Mesendoderm (in vitro differentiated cells): ENCODE results near the gene PRR15L.
A peak's percentile ranks its signal among the peaks of the same experiment; 100 is the strongest.

Source experiments
- DNase-seq: peaks from one replicate; pipeline ENCODE4 v3.0.0; 2013
- H2AK5ac ChIP-seq: 2 replicates; pipeline ENCODE4 v1.6.1; 2013; ENCODE audit warnings: low read length, inconsistent platforms
- H2BK120ac ChIP-seq: 2 replicates; pipeline ENCODE4 v1.6.1; 2013; ENCODE audit warnings: low read depth, mild to moderate bottlenecking, low read length, moderate library complexity, mixed read lengths
- H2BK15ac ChIP-seq: replicated peaks from 2 replicates; pipeline ENCODE4 v1.6.1; 2013; ENCODE audit warnings: low read depth, mild to moderate bottlenecking, moderate library complexity
- H2BK5ac ChIP-seq: 2 replicates; pipeline ENCODE4 v1.6.1; 2013; ENCODE audit warnings: low read length, inconsistent platforms
- H3K18ac ChIP-seq: 2 replicates; pipeline ENCODE4 v1.6.1; 2013; ENCODE audit warnings: mild to moderate bottlenecking, low read length, mixed read lengths
- H3K23ac ChIP-seq: one replicate; pipeline ENCODE4 v1.6.1; 2013; ENCODE audit warnings: low read length
- H3K27ac ChIP-seq: 2 replicates; pipeline ENCODE4 v1.5.1; 2013; ENCODE audit warnings: low read depth, mild to moderate bottlenecking, inconsistent platforms, low read length, moderate library complexity
- H3K27me3 ChIP-seq: 2 replicates; pipeline ENCODE4 v1.6.1; 2013; ENCODE audit warnings: low read length, control low read depth, mild to moderate bottlenecking, inconsistent platforms; ENCODE audit not compliant: insufficient read depth, poor library complexity
- H3K36me3 ChIP-seq: 2 replicates; pipeline ENCODE4 v1.6.1; 2013; ENCODE audit warnings: low read length, inconsistent platforms; ENCODE audit not compliant: control insufficient read depth, insufficient read depth
- H3K4ac ChIP-seq: one replicate; pipeline ENCODE4 v1.6.1; 2013; ENCODE audit warnings: low read depth, mild to moderate bottlenecking, low read length, moderate library complexity
- H3K4me1 ChIP-seq: 2 replicates; pipeline ENCODE4 v1.6.1; 2013; ENCODE audit warnings: low read depth, low read length, inconsistent platforms; ENCODE audit not compliant: control insufficient read depth
- H3K4me2 ChIP-seq: 2 replicates; pipeline ENCODE4 v1.6.1; 2013; ENCODE audit warnings: low read length
- H3K4me3 ChIP-seq: 2 replicates; pipeline ENCODE4 v1.5.1; 2013; ENCODE audit warnings: mild to moderate bottlenecking, low read length
- H3K56ac ChIP-seq: one replicate; pipeline ENCODE4 v1.6.1; 2013; ENCODE audit warnings: low read length
- H3K79me1 ChIP-seq: 2 replicates; pipeline ENCODE4 v1.6.1; 2013; ENCODE audit warnings: low read length, inconsistent platforms
- H3K79me2 ChIP-seq: 2 replicates; pipeline ENCODE4 v1.6.1; 2013; ENCODE audit warnings: mild to moderate bottlenecking, low read length; ENCODE audit not compliant: control insufficient read depth, insufficient read depth
- H3K9ac ChIP-seq: 2 replicates; pipeline ENCODE4 v1.6.1; 2013; ENCODE audit warnings: low read length, inconsistent platforms
- H4K5ac ChIP-seq: one replicate; pipeline ENCODE4 v1.6.1; 2013; ENCODE audit warnings: low read length
- H4K8ac ChIP-seq: one replicate; pipeline ENCODE4 v1.6.1; 2013; ENCODE audit warnings: low read depth, mild to moderate bottlenecking, control low read depth, low read length, moderate library complexity
- WGBS: extraction: QIAGEN DNeasy Blood & Tissue Kit; methylation state at CpG from one replicate; pipeline ENCODE4 v1.1.7; 2013; ENCODE audit warnings: low lambda C conversion rate, missing lambda C conversion rate; ENCODE audit not compliant: insufficient coverage; ENCODE audit errors: extremely low coverage; 5-methylcytosine and 5-hydroxymethylcytosine counted together

Gene PRR15L

DNA sequence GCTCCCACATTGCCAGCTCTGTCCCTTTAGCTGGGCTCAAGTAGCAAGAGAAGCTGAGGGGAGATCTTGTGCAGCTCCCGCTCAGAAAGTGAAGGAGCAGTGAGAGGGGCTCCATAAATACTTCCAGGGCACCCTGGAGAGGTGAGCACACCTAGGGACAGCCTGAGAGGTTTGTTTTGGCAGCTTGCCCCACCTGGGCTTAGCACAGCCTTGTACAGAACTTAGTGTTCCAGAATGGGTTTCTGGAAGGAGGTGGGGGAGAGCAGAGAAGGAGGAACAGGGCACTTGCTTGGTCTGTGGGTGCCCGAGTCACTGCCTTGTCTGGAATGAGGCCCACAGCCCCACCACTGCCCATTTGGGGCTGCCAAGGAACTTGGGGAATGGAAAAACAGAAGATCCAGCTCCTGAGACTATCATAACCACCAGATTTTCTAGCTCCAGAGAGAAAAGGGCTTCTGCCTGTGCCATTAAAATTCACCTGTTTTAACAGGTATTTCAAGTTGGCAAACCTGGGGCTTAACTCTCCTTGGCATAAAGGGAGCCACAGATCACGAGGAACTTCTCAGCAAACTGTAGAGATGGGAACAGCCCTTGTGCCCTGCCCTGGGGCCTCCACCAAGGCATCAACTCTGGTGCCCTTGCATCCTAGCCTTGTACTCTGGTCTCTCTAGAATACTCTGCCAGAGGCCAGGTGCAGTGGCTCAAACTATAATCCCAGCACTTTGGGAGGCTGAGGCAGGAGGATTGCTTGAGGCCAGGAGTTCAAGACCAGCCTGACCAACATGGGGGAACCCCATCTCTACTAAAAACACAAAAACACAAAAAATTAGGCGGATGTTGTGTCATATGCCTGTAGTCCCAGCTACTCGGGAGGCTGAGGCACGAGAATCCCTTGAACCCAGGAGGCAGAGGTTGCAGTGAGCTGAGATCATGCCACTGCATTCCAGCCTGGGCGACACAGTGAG is 1.9 kb downstream of the PRR15L start:
- Histone ChIP-seq H3K4ac (no peak overlapping the region), H3K4me3 (no peak overlapping the region), H2BK120ac (no peak overlapping the region), H3K27ac (no peak overlapping the region), H3K56ac (no peak overlapping the region), H2AK5ac (no peak overlapping the region), H2BK15ac (no peak overlapping the region), H3K9ac (no peak overlapping the region), H3K36me3 (no peaks in the 10 kb centered on the region), H3K79me2 (no peaks in the 10 kb centered on the region), H3K27me3 (no peaks in the 10 kb centered on the region), H4K8ac (no peak overlapping the region), H3K4me1 (peaks cover 2% of the 10 kb centered on the region), H3K23ac (no peak overlapping the region), H3K79me1 (no peaks in the 10 kb centered on the region), H4K5ac (no peak overlapping the region), H3K4me2 (no peak overlapping the region), H3K18ac (no peak overlapping the region), H2BK5ac (no peak overlapping the region)
- no CpG with 5 or more reads among the region's 7 CpGs for WGBS
- no peak for DNase-seq

DNA sequence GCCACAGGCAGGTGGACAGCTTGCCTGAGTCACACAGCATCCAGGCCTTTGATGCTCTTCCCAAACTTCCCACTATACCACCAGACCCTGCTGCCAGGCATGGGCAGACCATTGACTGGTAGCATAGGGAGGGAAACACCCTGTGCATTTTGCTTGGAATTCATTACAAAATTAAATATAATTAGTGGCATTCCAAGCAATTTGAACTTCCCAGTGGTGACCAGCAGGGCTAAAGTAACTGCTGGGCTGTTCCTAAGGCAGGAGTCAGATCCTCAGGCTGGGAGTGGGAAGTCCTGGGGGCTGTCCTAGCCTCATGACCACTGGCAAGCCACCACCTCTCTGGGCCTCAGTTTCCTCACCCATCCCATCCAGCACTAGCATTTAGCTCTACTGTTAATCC is 3.8 kb downstream of the PRR15L start:
- no peak overlapping the region for H2AK5ac ChIP-seq
- no peaks in the 10 kb centered on the region for H3K36me3 ChIP-seq
- H3K79me1 ChIP-seq, result no peaks in the 10 kb centered on the region
- no peak overlapping the region for H3K27ac ChIP-seq
- no peak overlapping the region for H4K5ac ChIP-seq
- no peak overlapping the region for H3K23ac ChIP-seq
- no peak overlapping the region for H3K4me3 ChIP-seq
- no peak overlapping the region for H2BK15ac ChIP-seq
- no peak overlapping the region for H3K56ac ChIP-seq
- no peaks in the 10 kb centered on the region for H3K79me2 ChIP-seq
- no peak overlapping the region for H3K9ac ChIP-seq
- H3K27me3 ChIP-seq, result no peaks in the 10 kb centered on the region
- DNase-seq, result no peak
- no peak overlapping the region for H3K4ac ChIP-seq
- no peak overlapping the region for H2BK5ac ChIP-seq
- H3K4me2 ChIP-seq, result no peak overlapping the region
- H4K8ac ChIP-seq, result no peak overlapping the region
- H2BK120ac ChIP-seq, result no peak overlapping the region
- peaks cover 4% of the 10 kb centered on the region for H3K4me1 ChIP-seq
- no peak overlapping the region for H3K18ac ChIP-seq

DNA sequence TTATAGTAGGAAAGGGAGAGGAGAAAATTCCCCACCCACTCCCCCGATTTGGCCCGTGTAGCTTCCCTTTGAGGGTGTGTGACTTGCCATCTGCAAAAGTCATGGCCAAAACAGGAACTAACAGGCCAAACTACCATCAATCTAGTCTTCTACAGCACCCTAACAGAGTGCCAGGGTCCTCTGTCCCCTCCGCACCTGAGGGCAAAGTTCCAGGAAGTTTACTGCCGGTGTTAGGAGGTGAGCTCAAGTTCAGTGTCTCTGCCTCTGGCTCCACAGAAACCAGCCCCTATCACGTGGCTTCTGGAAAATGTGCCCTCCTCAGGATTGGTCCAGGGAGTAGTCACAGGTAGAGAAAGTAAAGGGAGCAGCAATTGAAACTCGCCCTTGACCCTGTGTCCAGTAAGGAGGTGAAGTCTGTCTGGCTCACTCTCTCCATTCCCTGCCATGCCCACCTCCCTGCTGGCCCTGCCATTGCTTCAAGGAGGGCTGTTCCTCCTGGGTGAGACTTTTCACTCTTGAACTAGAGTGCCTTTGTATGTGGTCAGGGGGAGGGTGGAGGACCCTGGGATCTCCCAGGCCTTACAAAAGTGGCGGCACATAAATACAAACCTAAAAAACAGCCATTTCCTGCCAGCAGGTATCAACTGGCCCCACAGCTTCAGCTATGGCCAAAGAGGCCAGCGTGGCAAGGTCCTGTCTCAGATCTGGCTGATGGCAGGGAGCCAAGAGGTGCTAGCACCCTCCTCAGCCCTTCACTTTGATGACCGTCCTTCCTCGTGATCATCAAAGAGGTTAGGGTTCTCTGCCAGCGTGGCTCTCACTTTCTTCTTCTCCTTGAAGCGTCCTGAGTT is 5.3 kb downstream of the PRR15L start:
- WGBS, result no CpG with 5 or more reads among the region's 12 CpGs
- no peak overlapping the region for H3K23ac ChIP-seq
- no peak overlapping the region for H3K18ac ChIP-seq
- no peak overlapping the region for H2BK15ac ChIP-seq
- H3K79me2 ChIP-seq, result no peaks in the 10 kb centered on the region
- H3K27me3 ChIP-seq, result no peaks in the 10 kb centered on the region
- no peak overlapping the region for H2BK120ac ChIP-seq
- H3K4ac ChIP-seq, result no peak overlapping the region
- H3K4me2 ChIP-seq, result no peak overlapping the region
- H3K4me3 ChIP-seq, result no peak overlapping the region
- no peaks in the 10 kb centered on the region for H3K36me3 ChIP-seq
- H4K8ac ChIP-seq, result no peak overlapping the region
- no peak overlapping the region for H3K9ac ChIP-seq
- H3K27ac ChIP-seq, result no peak overlapping the region
- H3K79me1 ChIP-seq, result no peaks in the 10 kb centered on the region
- H3K56ac ChIP-seq, result no peak overlapping the region
- H2AK5ac ChIP-seq, result no peak overlapping the region
- DNase-seq, result no peak
- H4K5ac ChIP-seq, result no peak overlapping the region
- H3K4me1 ChIP-seq, result peaks cover 2% of the 10 kb centered on the region
- no peak overlapping the region for H2BK5ac ChIP-seq

- Histone ChIP-seq H3K56ac (no peak overlapping the region), H3K4me2 (no peak overlapping the region), H3K23ac (no peak overlapping the region), H3K4me1 (peaks cover 2% of the 10 kb centered on the region), H4K5ac (no peak overlapping the region), H2BK120ac (no peak overlapping the region), H3K9ac (no peak overlapping the region), H3K36me3 (no peaks in the 10 kb centered on the region), H3K4ac (no peak overlapping the region), H2AK5ac (no peak overlapping the region), H3K4me3 (no peak overlapping the region), H3K18ac (no peak overlapping the region), H3K79me2 (no peaks in the 10 kb centered on the region), H3K27me3 (no peaks in the 10 kb centered on the region), H3K27ac (no peak overlapping the region), H4K8ac (no peak overlapping the region), H2BK15ac (no peak overlapping the region), H3K79me1 (no peaks in the 10 kb centered on the region), H2BK5ac (no peak overlapping the region)
- DNase-seq, result no peak
- WGBS, result no CpG with 5 or more reads among the region's 4 CpGs
Measured at GRCh38 chr17:47950448-47950847, 7.2 kb downstream of the PRR15L start.

DNA sequence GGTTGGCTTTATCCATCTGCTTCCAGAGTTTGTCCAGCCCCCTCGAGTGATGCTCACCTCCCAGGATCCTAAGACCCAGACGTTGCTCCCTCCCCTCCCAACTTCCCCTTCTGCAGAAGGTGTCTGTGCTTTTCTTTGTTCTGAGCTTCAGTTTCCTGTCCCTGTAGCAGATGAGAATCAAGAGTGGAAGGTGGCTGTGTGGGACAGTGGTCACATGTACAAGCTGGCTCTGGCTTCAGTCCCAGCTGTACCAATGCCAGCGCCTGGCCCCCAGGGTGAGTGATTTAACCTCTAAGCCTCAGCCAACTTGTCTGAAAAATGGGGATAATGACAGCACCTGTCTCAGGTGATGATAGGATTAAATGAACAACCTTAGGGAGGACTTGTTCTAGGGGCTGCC is 7.7 kb downstream of the PRR15L start:
- Histone ChIP-seq H3K27ac (no peak overlapping the region), H3K36me3 (no peaks in the 10 kb centered on the region), H3K4me3 (no peak overlapping the region), H2BK120ac (no peak overlapping the region), H3K56ac (peak overlapping the region; percentile 4), H3K9ac (peak overlapping the region; percentile 40), H3K18ac (no peak overlapping the region), H3K4ac (no peak overlapping the region), H2BK5ac (no peak overlapping the region), H3K27me3 (no peaks in the 10 kb centered on the region), H4K8ac (no peak overlapping the region), H3K79me2 (no peaks in the 10 kb centered on the region), H3K4me1 (peaks cover 2% of the 10 kb centered on the region), H4K5ac (no peak overlapping the region), H2BK15ac (no peak overlapping the region), H3K79me1 (no peaks in the 10 kb centered on the region), H2AK5ac (no peak overlapping the region), H3K4me2 (no peak overlapping the region), H3K23ac (no peak overlapping the region)
- WGBS, result no CpG with 5 or more reads among the region's 3 CpGs
- DNase-seq, result no peak
